ENCODE results near the gene DDX1.

DNA sequence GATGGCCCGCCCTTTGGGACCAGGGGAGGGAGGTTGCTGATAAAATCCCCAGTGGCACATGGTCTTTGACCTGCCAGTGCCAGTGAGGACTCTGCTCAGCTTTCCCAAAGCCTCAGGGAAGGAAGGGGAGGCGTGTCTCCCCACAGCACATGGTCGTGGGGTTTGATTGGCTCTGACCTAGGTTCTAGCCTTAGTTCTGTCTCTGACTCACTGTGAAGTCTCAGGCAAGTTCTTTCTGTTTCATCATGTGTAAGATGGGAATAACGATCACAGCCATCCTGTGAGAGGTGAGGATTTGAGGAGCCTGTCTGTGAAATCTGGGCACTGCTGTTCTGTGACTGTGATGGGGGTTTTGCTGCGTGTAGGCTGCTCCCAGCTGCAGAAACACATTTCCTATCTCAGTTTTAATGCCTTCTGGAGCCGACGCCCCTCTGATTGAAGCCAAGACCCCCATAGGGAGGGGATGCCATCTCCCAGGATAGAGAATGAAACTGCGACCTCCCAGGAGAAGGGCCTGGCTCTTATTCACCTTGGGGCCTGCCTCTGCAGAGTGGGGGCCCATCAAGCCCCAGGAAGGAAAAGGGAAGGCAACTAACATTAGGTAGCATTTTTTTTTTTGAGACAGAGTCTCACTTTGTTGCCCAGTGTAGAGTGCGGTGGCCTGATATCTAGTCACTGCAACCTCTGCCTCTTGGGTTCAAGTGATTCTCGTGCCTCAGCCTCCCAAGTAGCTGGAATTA is 84.0 kb downstream of the DDX1 start:
- TF ChIP-seq POLR2AphosphoS5 (IDR thresholded peaks at IDR 0.05) (no peak), POLR2A (IDR thresholded peaks at IDR 0.05) (no peak), EP300 (IDR thresholded peaks at IDR 0.05) (no peak)
- TF ChIP-seq, protein P1, sequence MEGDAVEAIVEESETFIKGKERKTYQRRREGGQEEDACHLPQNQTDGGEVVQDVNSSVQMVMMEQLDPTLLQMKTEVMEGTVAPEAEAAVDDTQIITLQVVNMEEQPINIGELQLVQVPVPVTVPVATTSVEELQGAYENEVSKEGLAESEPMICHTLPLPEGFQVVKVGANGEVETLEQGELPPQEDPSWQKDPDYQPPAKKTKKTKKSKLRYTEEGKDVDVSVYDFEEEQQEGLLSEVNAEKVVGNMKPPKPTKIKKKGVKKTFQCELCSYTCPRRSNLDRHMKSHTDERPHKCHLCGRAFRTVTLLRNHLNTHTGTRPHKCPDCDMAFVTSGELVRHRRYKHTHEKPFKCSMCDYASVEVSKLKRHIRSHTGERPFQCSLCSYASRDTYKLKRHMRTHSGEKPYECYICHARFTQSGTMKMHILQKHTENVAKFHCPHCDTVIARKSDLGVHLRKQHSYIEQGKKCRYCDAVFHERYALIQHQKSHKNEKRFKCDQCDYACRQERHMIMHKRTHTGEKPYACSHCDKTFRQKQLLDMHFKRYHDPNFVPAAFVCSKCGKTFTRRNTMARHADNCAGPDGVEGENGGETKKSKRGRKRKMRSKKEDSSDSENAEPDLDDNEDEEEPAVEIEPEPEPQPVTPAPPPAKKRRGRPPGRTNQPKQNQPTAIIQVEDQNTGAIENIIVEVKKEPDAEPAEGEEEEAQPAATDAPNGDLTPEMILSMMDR (IDR thresholded peaks at IDR 0.05) = no peak
